Keratinocyte (primary cell): ENCODE measurements around the gene MYH10.

Experiments
- CTCF ChIP-seq, 3 experiments: IDR thresholded peaks in 1 of 3; conservative IDR thresholded peaks in 1 of 3; optimal IDR thresholded peaks in 1 of 3; 2 replicates in 2 of 3; 3 replicates in 1 of 3; pipeline versions ENCODE3 to v1.5.1; 2011; ENCODE audit warnings: low read length in 3 of 3, mild to moderate bottlenecking in 3 of 3, moderate library complexity in 2 of 3, control low read depth in 1 of 3, inconsistent platforms in 1 of 3; ENCODE audit not compliant: insufficient read depth in 2 of 3; ENCODE audit errors: extremely low read depth in 1 of 3
- EZH2 ChIP-seq: IDR thresholded peaks from one replicate; pipeline ENCODE4 v1.6.1; 2012; ENCODE audit warnings: inconsistent platforms, mild to moderate bottlenecking, low read length, moderate library complexity

- TF ChIP-seq CTCF (optimal IDR thresholded peaks at IDR 0.05 in 1 of 3, IDR thresholded peaks at IDR 0.05 in 1 of 3, conservative IDR thresholded peaks at IDR 0.05 in 1 of 3; ENCODE audit: extremely low read depth in 1 of 3, insufficient read depth in 2 of 3, low read length in 3 of 3) (peak in 1 of 3 experiments; percentile 33), EZH2 (no peak)
Measured at GRCh38 chr17:8488901-8489300, 141.6 kb downstream of the MYH10 start.
